GM18868 (cell line): ENCODE results near the gene GMIP.
"Not testable (repeated sequence)": the region's sequence is repeated elsewhere in the genome, so short reads cannot be mapped to it uniquely, and the experiment has no call there.

ENCODE experiments used
- ATAC-seq: cut with Tn5 transposase; IDR thresholded peaks from one replicate; pipeline ENCODE4 v1.9.1; 2021; ENCODE audit warnings: mild to moderate bottlenecking, moderate library complexity; ENCODE audit not compliant: unreplicated experiment

GMIP gene

DNA sequence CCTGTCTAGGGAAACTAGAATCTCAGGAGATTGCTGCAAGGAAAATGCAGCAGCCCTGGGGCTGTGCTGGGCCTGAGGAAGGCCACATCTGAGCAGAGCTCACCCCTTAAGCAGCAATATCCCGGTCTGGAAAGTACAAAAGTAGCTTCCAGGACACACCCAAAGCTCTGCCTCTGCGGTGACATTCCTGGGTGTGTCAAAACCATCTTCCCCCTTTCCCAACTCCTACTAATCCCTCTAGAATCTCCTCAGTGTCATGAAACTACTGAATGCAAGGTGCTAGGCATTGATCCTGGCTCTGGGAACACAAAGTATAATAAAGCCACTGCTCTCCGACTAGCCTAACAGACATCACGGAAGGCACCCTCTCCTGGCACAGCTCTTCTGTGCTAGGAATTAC, 30.0 kb downstream of the GMIP start:
- no peak for ATAC-seq

DNA sequence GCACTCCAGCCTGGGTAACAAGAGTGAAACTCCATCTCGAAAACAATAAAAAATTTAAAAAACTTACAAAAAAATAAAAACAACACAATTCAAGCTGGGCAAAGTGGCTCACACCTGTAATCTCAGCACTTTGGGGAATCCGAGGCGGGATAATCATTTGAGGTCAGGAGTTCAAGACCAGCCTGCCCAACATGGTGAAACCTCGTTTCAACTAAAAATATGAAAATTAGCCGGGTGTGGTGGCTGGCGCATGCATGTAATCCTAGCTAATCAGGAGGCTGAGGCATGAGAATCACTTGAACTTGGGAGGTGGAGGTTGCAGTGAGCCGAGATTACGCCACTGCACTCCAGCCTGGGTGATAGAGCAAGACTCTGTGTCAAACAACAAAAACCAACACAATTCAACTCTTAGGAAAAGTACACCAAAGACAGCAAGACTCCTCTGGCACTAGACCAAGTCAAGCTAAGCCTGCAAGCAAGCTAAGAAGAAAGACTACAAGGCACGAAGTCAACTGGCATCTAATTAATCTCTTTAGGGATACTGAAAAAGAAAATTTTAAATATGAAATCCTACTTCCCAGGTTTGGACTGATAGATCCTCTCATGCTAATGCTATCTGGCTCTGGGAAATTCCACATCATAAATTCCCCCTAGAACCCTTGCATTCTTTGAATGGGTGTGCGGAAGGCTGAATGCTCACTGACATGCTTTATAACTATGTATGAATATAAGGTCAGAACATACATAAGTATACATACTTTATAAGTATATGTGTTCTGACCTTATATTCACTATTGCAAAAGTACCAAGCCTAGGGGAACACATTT, 32.9 kb downstream of the GMIP start:
- no peak for ATAC-seq

DNA sequence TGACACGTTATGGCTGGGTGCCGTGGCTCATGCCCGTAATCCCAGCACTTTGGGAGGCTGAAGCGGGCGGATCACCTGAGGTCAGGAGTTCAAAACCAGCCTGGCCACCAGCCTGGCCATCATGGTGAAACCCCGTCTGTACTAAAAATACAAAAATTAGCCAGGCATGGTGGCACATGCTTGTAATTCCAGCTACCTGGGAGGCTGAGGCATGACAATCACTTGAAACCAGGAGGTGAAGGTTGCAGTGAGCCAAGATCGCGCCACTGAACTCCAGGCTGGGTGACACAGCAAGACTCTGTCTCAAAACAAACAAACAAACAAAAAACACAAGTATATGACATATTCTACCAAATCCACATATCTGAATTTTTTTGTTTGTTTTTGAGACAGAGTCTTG, 36.8 kb downstream of the GMIP start:
- not testable (repeated sequence) for ATAC-seq

DNA sequence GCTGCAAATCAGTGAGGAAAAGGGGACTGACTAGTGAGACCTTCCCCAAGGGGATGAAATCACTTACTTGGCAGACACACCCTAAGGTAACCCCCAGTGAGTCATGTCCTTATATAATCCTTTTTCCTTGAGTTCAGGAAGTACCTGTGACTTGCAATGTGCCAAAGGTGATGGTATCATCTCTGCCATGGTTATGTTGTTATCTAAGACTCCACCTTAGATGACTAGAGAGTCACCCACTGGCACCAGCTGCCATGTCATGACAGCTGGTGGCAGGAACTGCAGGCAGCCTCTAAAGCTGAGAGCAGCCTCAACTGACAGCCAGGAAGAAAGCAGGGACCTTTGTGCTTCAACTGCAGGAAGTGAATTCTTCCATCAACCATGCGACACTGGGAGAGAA, 37.4 kb downstream of the GMIP start:
- ATAC-seq = no peak

DNA sequence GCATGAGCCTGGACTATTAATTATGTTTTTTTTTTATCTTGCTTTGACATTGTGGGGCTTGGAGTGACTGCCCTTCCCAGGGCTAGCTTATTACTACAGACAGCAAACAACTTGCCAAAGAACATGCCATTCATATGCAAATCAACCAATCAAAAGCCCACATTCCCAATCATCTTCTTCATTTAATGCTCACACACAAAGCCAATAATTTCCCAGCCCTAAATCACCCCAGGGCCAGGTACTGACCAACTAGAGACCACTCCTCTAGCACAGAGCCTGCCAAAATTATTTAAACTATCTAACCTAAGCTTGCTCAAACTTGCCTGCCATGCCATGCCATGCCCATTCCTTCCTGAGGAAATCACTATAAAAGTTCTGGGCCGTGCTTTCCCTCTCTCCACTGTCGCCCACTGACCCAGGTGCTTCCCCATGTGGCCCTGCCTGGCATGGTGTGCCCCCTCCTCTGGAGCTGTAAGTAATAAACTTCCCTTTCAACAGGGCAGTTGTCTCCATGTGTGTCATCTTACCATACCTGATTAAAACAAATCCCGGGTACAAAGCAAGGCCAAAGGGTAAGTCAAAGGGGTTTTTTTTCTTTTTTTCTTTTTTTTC, 40.6 kb downstream of the GMIP start:
- ATAC-seq = no peak

DNA sequence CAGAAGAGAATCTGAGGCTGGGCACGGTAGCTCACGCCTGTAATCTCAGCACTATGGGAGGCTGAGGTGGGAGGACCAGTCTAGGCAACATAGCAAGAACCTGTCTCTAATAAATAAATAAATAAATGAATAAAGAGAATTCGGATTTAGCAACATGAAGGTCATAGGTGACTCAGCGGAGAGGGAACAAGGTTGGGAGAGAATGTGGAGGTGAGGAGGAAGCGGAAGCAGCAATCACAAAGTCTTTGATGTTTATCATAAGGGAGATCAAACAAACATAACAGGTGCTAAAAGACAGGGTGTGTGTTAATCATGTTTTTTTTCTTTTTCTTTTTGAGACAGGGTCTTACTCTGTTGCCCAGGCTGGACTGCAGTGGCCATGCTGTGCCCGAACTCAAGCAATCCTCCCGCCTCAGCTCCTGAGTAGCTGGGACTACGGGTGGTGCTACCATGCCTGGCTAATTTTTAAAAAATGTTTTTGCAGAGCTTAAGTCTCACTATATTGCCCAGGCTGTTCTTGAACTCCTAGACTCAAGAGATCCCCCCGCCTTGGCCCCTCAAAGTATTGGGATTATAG, 41.2 kb downstream of the GMIP start:
- ATAC-seq = no peak

DNA sequence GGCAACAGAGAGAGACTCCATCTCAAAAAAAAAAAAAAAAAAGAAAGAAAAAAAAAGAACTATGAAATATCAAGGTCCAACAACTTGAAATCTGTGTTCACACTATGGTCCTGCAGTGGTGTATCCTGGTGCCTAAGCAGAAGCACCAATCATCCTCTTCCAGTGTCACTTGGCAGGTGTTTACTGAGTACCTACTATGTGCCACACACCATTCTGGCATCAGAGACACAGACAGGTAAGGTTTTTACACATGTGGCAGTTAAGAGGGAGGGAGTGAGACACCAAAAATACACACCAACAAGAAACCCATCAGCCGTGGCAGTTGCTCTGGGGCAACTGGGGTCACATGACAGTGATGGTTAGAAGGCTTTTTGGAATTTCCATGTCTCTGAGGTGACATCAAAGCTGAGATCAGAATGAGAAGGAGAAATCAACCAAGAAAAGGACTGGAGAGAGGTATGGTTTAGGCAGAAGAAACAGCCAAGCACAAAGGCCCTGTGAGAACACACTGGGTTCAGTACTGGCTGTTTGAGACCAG, 42.6 kb downstream of the GMIP start:
- no peak for ATAC-seq

DNA sequence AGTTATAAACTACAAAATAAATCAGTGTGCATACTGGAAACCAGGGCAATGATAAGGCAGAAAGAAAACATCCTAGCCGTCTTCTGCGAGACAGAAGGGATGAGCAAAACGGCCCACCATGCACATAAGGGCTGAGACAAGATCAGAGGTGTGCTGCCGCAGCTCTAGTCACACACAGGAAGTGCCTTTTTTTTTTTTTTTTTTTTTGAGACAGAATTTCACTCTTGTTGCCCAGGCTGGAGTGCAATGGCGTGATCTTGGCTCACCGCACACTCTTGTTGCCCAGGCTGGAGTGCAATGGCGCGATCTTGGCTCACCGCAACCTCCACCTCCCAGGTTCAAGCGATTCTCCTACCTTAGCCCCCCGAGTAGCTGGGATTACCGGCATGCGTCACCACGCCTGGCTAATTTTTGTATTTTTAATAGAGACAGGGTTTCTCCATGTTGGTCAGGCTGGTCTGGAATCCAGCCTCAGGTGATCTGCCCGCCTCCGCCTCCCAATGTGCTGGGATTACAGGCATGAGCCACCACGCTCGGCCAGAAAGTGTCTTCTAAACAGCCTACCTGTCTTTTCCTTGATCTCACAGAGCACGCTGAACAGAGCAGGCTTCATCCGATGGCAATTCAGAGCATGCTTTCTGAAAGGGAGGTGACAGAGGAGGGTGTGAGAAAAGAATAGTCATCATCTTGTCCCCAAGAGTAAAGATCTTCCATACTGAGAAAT, 44.6 kb downstream of the GMIP start:
- ATAC-seq = not testable (repeated sequence)

DNA sequence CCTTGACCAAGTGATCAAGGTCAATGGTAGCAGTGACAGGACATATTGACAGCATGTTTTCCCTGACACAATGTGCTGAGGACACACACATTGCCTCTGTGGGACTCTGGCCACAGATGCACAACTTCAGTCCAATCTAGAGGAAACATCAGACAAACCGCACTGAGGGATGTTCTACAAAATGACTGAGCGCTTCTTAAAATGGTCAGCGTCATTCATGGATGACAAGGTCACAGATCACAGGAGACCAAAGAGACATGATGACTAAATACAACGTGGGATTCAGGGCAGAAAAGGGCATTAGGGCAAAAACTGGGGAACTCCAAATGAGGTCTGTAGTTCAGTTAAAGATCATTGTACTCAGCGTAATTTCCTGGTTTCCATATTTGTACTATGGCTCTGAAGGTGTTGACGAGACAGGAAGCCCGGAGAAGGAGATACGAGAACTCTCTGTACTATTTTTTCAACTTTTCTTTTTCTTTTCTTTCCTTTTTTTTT, 45.6 kb downstream of the GMIP start:
- ATAC-seq = peak; percentile 68

DNA sequence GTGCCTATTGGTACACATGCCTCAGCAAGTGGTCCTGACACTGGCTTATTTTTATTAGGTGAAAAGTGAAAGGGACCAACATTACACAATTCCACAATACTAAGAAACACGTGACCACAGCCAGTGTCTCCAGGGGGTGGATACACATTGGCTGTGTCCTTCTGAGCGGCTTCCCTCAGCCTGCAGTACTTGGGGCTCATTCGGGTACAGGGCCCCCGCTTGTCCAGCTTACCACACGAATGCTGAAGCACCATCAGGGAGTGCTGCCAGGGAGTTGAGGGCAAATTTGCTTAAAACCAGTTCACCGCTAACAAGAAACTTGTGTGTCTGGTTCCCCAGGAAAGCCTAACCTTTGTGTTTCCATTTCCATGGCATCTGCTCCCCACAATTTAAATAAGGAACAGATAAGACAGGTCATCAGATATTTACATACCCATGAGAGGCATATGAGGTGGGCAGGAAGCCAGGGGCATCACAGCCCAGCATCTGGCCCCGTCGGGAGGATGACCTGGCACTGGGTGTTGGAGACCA, 48.2 kb downstream of the GMIP start:
- no peak for ATAC-seq

DNA sequence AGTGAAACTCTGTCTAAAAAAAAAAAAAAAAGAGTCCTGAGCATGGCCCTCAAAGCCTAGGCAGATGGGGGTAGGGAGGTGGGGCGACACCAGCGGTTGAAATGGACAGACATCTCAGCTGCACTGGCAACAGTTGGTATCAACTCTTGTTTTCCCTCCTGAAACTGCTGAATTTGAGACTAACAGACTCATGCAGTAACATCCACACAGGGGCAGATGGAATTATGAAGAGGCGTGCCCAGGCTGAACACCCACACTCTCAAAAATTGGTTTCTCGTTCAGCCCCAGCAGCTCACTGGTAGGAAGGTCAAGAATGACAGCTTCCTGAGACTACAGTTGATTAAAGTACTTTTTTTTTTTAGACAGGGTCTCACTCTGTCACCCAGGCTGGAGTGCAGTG, 49.1 kb downstream of the GMIP start:
- no peak for ATAC-seq

DNA sequence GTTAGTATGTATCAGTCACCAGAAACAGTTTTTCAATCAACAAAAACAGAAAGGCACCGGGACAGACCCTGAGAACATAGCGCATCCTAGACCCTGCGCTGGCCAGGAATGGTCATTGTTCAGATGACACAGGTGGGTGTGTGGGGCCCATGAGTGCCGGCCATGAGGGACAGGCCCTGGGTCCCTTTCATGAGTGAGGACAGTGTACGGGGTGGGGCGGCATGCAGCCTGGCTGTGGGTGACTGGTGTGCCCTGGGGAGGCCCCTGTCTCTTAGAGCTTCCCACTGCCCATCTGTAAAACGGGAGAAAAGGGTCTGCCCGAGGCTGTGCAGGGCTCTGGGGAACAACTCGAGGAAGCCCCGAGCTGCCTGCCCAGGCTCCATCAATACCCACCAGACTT, 50.8 kb downstream of the GMIP start:
- ATAC-seq = no peak

DNA sequence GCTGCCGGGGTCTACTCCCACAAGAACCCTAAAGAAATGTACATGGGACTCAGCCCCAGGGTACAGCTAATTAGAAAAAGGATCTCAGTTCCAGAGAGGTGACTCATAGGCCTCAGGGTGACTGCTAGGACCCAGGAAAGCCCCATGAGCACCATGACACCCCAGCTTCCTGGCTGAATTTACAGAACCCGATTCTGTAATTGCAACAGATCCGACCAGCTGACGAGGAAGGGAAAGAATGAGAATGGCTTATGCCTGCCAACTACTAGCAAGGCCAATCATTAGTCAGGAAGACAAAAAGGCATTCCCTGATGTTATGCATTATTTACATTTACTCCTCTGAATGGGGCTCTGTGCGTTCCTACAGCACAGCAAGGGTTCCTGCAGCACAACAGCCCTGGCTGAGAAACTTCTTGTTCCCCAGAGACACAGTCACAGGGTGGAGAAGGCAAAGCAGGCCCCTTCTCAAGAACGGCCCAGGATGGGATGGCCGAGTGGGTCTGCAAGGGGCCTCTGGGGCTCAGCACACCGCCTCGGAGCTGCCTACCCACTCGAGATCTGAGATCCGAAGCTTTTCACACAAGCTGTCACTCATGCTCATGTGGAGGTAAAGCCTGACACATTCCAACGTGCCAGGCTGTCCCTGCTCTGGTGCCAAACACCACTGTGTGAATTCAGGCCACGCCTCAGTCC, 52.2 kb downstream of the GMIP start:
- ATAC-seq = peak; percentile 87

DNA sequence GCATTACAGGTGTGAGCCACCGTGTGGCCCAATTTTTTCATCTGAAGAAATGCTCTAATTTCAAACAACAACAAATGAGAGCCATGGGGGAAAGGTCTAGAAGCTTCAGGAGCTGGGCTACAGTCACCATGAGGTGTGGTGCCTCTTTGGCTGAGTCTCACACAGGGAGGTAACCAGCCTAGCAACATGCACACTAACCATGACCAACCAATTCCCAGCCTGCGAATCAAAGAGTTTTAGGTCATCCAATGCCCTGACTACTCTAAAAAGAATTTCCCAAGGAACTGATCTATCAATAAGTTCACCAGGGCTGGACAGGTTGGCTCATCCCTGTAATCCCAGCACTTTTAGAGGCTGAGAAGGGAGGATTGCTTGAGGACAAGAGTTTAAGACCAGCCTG, 54.9 kb downstream of the GMIP start:
- ATAC-seq = no peak

DNA sequence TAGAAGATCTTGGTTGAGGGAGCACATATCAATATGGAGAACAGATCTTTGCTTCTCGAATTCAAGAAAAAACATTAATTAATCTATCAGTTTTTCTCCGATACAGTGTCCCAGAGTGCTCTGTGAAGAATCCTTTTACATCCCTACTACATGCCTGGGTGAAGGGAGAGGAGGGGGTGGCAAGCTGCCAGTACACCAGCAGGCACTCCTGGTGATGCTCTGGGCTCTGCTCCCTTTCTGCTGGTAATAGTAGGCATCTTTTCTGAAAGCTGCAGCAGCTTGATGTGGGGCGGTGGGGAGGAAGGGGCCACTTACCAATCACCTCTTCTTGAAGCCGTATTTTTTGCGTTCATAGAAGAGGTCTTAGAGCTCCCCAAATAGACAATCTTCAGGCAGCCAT, 55.7 kb downstream of the GMIP start:
- ATAC-seq = no peak

DNA sequence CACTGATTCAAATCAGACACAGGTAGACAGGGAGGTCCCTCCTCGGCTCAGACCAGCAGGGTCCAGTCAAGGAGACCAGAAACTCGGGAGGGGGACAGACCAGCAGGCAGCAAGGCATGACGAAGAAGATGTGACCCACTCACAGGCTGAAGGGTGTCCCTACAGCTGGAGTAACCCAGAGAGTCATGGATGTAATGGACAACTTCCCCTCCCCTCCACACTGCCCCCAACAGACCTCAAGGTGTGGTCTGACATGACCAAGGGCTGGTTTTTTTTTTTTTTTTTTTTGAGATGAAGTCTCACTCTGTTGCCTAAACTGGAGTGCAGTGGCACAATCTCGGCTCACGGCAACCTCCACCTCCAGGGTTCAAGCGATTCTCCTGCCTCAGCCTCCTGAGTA, 59.1 kb downstream of the GMIP start:
- no peak for ATAC-seq

DNA sequence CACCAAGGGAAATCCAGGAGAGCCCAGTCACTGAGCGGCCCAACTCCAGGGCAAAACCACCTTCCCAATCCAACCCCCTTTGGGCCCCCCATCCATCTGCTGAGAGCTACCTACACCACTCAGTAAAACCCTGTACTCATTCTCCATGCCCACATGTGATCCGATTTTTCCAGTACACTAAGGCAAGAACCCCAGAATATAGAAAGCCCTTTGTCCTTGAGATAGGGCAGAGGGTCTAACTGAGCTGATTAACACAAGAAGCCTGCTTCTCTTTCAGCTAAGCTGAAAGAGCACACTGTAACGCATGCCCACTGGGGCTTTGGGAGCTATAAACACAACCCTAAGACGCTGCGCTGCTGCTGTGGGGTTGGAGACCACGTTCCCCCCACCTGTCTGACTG, 61.0 kb downstream of the GMIP start:
- ATAC-seq = no peak

DNA sequence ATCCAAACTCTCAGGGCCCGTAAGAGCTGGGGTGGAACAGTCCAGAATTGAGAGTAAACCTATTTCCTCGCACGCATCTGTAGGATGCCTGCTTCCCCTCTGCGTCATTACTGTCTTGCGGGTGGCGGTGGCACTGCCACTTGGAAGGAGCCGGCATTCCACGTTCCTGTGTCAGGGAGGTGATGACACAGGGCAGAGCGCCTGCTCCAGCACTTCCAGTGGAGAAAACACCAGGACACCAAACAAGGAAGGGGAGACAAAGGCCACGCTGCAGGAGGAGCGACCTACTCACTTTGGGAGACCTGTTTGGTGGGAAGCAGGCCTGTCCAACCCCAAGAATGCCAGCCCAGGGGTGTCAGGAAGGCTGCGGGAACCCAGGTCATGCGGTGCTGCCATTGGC, 62.1 kb downstream of the GMIP start:
- no peak for ATAC-seq

DNA sequence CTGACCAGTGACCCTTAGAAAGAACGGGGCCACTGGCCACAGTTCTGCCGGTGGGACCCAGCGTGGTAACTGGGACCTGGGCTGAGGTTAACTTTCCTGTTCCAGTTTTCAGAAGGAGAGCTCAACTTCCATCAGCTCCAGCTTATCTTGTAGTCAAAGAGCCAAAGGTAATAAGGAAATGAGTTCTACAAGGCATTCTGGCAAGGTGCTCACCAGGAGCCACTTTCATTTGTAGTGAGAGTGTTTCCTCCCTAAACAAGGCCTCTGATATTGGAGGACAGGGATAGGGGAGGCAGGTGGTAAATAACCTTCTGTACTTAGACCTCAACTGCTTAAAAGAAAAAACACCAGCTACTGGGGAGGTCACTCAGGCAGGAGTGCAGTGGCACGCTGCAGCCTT, 63.0 kb downstream of the GMIP start:
- no peak for ATAC-seq
